ENCODE results near the gene BLOC1S2.
"Not testable (repeated sequence)": the region's sequence is repeated elsewhere in the genome, so short reads cannot be mapped to it uniquely, and the experiment has no call there.

BLOC1S2 gene

DNA sequence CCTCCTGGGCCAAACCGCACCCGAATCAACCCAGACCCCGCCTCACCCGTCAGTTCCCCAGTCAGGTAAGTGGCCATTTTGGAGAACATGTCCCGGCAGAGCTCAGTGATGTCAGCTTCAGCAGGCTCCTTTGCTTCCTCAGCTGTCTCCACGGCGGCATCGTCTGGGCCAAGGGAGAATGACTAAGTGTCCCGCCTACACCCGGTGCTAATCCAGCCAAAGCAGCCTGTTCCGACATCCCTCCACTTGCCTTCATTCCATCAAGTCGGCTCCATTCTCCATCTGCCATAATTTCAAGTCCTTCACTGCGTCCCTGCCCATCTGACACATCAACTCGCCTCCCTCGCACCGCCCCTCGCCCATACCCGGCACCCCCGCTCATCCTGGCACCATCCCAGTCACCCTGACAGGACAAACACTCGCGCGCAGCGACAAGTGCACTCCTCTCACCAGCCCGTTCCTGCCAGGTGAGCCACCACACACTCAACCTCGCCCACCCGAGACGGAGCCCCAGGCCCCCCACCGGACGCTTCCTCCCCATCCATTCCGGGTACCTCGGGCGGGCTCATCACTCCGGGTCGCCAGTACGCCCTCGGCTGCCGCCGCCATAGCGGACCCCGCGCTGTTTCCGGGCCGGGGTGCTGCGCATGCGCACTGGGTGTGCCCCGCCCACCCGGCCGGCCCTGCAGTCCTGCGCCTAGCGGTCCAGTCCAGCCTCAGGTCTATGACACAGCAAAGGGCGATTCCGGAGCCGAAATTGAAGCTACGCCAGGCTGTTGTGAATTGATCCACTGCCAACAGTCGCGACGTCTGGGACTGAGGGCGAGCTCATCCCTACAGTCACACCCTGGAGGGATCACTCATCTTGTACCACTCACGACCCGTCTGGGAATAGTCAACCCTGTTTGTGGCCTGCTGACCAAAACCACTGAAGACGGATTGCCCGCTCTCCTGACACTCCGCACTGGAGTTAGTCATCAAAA, at the start of gene BLOC1S2:
TSS of gene BLOC1S2 (minus strand) at position 630 of the 983 bp plus-strand sequence. CDS start at position 609, 21 bp downstream.
- peak; percentile 5 for DNase-seq

GRCh38 chr10:100334762-100335161, 48.3 kb upstream of the BLOC1S2 start:
- no peak for DNase-seq

GRCh38 chr10:100333661-100334440, 47.4 kb upstream of the BLOC1S2 start:
- DNase-seq: no peak

GRCh38 chr10:100333106-100333505, 46.6 kb upstream of the BLOC1S2 start:
- DNase-seq: no peak

DNA sequence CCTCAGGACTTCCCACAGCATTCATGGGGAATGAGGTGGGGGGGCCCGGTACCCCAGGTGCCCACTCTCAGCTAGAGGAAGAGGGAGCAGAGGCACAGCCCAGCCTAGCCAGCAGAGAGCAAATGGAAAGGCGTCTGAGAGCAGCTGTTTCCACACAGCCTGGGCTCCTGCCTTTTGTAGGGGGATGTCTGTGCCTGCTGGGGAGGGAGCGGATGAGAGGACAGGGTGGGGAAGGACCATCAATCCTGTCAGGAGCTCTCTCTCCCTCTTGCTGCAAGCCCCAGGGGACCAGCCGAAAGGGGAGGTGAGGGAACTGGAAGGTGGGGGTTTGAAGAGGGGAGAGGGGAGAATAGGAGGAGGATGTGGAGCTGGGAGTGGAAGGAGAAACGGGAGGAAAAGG, 43.6 kb upstream of the BLOC1S2 start, which contains the start of gene PKD2L1:
TSS of gene PKD2L1 (minus strand) at position 150 of the 400 bp plus-strand sequence. CDS start at position 25, 125 bp downstream.
- no peak for DNase-seq

- no peak for DNase-seq
Observed at GRCh38 chr10:100328198-100328597, 41.7 kb upstream of the BLOC1S2 start.

DNA sequence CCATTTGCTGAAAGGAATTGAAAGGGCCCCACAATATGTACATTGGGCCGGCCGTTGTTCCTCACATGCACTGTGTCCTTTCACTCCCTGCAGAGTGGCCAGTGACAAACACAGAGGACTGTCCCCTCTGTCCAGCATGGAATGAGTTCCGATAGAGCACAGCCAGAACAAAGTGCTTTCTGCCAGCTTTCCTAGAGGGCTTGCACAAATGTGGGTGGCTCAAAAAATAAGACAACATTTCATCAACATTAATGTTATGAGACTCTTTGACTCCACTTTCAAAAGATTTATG, 41.2 kb upstream of the BLOC1S2 start:
- no peak for DNase-seq

DNA sequence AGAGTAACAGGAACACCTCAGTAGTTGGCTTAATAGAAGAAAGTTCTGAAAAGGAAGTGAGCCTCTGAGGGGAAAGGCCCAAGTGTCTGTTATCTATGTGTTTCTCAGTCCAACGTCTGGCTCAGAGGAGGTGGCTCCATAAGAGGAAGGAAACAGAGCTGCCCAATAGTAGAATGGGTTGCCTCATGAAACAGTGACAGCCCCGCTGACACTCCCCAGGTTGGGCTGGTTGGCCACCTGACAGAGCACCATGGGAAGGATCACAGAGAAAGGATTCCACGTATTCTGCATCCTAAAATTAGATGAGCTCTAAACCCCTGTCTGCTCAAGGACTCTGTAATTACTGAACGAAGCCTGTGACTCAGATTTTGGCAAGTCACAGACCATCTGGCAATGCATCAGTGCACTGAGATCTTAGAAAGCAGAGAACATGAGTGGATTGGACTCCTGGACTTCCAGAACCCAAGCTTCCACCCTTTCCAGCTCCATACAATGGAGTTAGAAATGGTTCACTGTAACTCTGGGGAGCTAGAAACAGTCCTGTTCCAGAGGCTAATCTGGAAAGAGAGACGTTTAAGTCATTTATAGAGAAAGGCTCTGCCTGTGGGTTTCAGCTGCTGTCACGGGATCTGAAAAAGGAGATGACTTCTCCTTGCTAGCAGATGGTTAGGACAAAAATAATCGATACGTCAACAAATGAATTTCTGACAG, 40.7 kb upstream of the BLOC1S2 start:
- DNase-seq: no peak

DNA sequence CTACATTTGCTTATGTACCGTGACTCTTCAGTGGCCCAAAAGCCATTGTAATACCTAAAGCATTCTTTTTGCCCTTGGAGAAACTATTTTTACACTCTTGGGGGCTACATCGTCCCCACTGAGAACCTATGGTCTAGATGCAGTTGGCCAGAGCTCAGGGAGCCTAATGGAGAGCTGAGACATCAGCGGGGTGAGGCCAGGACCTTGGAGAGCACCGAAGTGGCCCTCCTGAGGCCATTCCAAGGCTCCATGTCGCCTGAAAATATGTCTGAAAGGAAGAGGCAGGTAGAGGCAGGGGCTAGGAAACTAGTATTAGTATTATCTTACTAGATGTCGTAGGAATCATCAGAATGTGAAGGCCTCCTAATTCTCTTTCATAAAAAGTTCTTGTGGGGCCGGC, 38.7 kb upstream of the BLOC1S2 start:
- no peak for DNase-seq

DNA sequence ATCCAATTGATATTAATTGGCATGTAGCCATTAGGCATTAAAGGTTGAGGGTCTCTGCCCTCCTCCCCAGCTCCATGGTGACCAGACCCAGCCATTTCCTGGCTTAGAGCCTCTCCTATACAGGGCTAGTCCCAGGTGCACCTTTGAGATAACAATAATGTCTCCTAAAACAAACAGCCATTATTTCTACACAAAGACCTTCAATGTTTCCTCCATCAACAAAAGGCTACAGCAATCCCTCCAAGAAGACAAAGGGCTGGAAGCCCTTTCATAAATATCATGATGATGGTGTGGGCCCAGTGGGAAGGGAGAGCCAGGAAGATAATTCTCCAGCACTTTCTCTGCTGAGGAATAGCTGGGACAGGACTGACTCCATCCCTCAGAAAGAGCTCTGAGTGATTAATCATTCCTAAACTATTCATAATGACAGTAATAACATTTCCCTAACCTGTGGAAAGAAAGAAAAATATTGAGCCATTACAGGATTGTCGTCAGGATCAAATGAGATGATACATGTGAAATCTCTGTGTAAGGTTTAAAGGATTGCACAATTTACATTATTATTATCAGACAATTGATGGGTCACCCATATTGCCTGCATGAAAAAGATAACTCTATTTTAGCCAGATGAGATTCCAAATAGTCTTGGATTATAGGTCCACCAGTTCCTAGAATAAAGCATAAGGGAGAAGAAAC, 33.4 kb upstream of the BLOC1S2 start:
- DNase-seq: no peak

DNA sequence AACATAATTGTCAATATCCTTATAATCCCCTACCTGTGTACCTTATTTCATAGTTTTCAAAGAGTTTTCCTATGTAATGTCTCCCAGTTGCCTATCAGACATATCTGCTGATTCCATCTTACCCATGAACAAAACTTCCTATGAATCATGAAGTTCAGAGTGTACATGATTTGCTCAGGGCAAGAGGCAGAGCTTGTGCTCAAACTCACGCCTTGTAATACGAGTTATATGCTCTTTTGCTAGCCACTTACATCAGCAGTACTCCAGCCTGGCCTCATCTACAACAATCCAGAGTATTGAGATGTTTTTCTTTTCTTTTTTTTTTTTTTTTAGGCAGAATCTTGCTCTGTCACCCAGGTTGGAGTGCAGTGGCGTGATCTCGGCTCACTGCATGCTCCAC, 31.7 kb upstream of the BLOC1S2 start:
- DNase-seq: no peak

GRCh38 chr10:100315615-100316014, 29.1 kb upstream of the BLOC1S2 start:
- no peak for DNase-seq

- DNase-seq: no peak
Observed at GRCh38 chr10:100311298-100311697, 24.8 kb upstream of the BLOC1S2 start.

- DNase-seq: no peak
Observed at GRCh38 chr10:100307684-100308083, 21.2 kb upstream of the BLOC1S2 start.

GRCh38 chr10:100306861-100307260, 20.4 kb upstream of the BLOC1S2 start:
- no peak for DNase-seq

DNA sequence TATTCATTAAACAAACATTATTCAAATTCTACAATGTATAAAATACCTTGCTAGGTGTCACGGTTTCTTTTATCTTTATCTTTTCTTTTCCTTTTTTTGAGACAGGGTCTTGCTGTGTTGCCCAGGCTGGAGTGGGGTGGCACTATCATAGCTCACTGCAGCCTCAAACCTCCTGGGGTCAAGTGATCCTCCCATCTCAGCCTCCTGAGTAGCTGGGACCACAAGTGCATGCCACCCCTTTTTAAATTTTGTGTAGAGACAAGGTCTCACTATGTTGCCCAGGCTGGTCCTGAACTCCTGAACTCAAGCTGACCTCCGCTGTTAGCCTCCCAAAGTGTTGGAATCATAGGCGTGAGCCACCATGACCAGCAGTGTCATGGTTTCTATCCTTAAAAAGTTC, 17.9 kb upstream of the BLOC1S2 start:
- DNase-seq: no peak

- DNase-seq: no peak
Observed at GRCh38 chr10:100303724-100304319, 17.3 kb upstream of the BLOC1S2 start.

- not testable (repeated sequence) for DNase-seq
Observed at GRCh38 chr10:100301123-100301522, 14.6 kb upstream of the BLOC1S2 start.

DNA sequence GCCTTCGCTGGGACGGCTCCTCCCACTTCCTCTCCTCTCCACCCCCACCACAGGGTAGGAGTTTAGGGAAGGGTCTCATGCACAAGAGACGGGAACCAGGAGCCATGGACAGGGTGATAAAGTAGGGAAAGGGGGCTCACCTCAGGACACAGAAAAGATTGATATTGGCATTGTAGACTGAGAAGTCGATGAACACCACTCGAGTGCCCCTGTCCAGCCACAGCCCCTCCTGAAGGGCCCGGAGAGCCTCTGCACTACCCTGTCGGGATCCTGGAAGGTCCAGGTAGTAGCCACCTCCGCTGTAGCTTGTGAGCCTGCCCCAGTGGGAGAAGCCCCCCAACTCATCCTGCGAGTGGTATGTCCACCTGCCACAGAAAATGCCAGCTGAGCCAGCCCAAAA, 10.8 kb upstream of the BLOC1S2 start:
- no peak for DNase-seq

GRCh38 chr10:100293066-100293465, 6.6 kb upstream of the BLOC1S2 start:
- no peak for DNase-seq

GRCh38 chr10:100292300-100292699, 5.8 kb upstream of the BLOC1S2 start:
- not testable (repeated sequence) for DNase-seq

GRCh38 chr10:100291356-100291755, 4.9 kb upstream of the BLOC1S2 start:
- no peak for DNase-seq
